Hematopoietic multipotent progenitor cell treated with erythropoietin and hydrocortisone succinate and interleukin-3 and kit ligand, for 6 days (in vitro differentiated cells): Measurements from ENCODE around the gene ZNF143.
"Not testable (repeated sequence)": the region's sequence is repeated elsewhere in the genome, so short reads cannot be mapped to it uniquely, and the experiment has no call there.

Experiments
- DNase-seq: peaks from one replicate; pipeline ENCODE4 v3.0.0-alpha.2; 2015

Gene ZNF143

DNA sequence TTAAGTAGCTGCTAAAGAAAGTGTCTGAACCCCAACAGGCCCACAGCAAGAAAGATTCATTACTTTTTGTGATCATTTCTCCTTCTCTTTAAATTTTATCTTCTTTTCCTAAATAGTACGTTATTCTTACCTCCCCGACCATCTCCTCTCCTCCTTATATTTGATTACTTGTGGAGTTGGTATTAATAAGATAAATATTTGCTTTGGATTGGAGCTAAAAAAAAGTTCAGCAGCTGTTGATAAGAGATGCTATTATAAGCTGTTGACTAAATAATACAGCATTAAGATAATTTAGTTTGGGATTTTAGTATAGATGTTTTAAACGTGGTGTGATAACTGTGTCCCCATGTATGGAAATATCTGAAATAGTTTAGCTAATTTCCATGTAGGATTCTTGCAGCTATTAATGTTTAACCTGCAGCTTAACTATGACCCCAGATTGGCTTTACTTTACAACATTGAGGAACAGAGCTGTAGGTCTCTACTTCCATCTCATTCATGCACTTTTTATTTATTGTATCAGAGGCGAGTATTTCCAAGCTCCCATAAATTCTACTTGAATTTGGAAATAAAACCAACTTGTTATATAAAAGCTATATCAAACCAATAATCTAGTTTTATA, 37.8 kb downstream of the ZNF143 start:
- no peak for DNase-seq

DNA sequence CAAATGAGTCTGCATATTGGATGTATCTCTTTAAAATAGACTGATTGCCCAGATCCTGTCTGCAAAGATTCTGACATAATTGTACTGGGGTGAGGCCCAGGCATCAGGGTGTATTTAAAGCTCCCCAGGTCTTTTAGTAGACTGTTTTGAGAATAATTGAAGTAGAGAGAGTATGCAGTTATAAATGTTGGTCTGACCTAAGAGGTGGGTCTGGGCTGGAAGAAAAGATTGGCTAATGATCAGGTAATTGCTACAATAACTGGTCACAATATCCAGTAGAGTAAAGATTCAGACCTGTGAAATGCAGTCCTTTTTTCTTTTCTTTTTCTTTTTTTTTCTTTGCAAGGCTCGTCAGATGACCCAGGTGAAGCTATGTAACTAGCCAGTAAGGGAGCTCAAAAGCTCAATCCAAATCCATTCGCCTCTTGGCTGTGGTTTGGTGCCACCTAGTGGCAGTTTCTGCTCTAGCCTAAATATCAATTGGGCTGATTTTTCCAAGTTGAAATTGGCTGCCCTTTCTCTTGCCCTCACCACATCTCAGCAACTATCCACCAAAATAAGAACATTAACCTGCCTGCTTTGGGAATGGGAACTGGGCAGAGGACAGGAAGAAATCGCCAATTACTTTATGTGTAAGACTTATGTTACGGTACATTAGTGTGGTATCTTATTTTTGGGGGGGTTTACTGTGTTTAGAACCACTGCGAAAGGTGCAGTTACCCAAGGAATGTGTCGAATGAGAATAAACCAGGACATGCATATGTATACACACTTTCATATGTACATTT, 45.9 kb downstream of the ZNF143 start:
- DNase-seq: peak; percentile 94

DNA sequence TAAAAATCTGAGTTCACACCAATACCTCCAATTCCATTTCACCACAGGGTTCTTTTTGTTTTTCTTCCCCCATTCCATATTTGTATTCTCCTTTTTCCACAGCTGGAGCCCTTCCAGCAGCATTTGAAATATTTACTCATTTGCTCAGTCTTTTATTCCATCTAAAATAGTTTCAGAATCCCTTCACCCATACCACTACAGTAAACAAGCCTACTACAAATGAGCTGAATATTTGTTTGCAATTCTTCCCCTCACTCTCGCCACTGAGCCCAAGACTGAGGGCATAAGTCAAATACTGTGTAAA, 46.4 kb downstream of the ZNF143 start:
- DNase-seq: no peak

DNA sequence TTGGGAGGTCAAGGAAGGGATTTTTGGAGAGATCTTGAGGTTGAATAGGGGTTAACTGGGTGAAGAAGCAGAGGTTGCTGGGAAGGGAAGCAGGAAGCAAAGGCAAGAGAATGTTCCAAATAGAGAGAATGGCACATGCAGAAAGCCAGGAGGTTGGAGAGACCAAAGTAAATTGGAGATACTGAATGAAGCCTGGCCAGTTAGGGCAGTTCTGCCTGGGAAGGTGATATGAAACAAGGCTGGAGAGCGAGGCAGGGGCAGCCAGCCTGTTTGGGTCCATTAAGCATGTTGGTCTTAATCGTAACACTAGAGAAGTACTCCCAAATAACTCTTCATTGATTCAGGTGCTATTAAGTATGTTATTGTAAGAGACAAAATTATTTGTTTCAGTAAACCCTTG, 48.2 kb downstream of the ZNF143 start:
- DNase-seq: no peak

DNA sequence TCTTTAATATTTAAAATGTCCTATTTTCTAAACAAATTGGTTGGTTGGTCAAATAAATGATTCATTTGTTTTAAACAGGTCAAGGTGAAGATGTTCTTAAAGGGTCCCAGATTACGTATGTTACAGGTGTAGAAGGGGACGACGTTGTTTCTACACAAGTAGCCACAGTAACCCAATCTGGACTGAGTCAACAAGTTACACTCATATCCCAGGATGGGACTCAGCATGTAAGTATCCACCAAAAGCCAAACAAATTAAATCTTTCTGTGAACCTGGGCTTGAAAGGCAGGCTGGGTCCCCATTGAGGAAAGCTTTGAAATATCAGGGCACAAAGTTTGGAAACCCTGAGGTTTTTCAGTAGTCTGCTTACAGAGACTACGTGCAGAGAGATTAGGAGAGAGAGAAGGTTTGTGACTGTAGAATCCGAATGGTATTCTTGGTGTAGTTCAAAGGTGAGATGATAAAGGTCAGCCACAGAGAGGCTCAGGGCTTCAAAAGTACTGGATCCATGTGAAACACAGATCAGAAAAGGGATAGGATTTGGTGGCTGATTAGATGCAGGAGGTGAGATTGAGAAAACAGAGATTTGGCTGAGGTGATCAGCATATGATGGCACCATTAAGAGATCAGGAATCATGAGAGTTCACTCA, 51.7 kb downstream of the ZNF143 start:
- no peak for DNase-seq

DNA sequence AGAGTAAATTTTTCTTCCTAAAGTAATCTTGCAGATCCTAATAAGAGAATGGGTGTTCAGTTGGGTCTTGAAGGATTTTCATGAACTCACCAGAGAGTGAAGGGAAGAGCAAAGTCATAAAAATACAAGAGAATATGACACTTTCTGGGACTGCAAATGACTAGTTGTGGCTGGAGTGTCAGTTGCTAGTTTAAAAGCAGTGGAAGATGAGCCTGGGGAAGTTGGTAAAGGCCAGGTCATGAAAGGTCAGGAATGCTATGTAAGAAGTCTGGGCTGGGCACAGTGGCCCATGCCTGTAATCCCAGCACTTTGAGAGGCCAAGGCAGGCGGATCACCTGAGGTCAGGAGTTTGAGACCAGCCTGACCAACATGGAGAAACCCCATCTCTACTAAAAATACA, 53.8 kb downstream of the ZNF143 start:
- DNase-seq: not testable (repeated sequence)

DNA sequence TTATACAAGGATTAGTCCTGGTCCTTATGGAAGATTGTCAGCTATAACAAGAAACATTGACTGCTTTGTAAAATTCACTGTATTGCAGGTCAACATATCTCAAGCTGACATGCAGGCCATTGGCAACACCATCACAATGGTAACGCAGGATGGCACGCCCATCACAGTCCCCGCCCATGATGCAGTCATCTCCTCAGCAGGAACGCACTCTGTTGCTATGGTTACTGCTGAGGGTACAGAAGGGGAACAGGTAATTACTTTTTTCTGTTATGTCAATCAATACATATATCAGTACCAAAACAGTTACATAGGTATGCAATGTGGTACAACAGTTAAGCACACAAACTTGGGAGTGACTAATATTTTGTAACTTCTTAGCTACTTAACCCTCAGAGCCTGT, 55.3 kb downstream of the ZNF143 start:
- no peak for DNase-seq

DNA sequence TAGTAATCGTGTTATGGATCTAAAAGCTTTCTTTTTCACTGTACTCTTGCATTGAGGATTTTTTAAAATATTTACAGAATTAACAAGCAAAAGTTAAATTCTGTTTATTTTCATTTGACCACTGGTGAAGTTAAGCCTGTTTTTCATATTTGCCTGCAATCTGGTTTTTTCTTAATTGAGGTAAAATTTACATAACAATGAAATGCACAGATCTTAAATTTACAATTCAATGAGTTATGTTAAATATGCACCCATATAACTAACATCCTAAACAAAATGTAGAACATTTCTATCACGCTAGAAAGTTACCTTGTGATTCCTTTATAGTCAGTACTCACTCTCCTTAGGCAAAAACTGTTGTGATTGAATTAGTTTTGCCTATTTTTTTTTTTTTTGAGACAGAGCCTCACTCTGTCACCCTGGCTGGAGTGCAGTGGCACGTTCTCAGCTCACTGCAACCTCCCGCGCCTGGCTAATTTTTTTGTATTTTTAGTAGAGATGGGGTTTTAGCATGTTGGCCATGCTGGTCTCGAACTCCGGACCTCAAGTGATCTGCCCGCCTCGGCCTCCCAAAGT, 58.1 kb downstream of the ZNF143 start:
- no peak for DNase-seq

DNA sequence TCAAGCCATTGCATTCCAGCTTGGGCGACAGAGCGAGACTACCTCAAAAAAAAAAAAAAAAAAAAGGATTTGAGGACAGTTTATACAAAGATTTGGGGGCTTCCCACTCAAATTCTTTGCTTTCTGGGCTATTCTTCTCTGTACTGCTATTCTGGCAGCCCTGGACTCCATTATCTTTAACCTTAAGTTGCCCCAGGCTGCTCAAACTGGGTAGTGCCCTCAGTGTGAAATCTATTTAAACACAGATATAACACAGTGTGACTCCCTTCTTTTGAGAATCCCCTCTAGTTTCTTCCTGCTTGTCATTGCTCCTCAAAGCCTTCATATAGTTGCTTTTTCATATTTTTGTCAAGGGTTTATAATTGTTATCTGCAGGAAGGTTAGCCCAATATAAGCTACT, 63.2 kb downstream of the ZNF143 start:
- no peak for DNase-seq

DNA sequence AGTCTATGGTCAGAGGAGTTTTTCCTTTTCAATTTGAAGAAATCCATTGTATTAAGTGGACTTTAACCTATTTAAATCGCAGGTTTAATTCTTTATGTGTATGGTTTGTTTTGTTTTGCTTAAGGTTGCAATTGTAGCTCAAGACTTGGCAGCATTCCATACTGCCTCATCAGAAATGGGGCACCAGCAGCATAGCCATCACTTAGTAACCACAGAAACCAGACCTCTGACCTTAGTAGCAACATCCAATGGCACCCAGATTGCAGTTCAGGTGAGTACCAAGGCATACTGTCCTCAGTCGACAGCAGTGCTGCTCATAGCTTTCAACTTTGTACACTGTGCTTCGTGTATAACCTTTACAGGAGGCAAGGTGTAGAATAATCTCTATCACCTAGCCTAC, 64.3 kb downstream of the ZNF143 start:
- no peak for DNase-seq

DNA sequence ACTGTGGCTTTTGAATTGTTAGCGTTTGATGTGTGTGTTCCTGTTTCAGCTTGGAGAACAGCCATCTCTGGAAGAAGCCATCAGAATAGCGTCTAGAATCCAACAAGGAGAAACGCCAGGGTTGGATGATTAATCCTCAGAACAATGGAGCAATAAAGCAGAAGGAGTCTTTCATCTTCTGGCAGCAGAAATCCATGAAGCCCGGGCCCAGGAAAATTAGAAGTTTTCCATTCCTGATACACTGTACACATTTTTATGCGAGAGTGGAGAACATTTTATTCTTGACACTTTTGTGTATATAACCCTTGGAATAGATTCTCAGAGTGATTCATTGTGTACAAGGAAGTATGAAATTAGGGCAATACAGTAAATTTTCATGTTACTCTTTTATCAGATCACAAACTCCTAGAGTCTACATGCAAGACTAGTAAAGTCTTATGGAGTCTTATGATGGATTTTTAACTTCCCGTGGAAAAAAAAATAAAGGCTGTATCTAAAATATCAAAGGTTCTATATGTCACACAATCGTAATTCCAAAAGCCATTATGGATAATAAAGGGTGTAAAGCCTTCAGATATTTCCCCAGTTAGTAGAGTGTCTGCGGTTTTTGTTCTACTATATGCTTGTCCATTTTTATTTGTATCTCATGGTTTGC, 66.8 kb downstream of the ZNF143 start:
- DNase-seq: no peak

DNA sequence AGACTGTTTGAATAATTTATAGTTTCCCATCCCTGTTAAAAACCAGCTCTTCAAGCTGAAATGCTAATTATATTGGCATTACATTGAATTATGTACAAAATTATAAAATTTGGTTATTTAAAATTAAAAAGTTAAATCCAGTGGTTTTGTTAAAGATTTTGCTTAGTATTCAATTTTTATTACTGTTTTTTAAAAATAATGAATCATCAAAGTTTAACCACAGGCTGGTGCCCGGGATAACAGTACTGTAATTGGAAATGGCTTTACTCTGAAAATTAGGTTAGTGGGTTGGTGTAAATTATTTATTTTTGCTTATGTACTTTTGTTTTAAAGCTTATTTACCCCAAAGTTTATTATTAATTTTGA, 67.3 kb downstream of the ZNF143 start:
- no peak for DNase-seq

DNA sequence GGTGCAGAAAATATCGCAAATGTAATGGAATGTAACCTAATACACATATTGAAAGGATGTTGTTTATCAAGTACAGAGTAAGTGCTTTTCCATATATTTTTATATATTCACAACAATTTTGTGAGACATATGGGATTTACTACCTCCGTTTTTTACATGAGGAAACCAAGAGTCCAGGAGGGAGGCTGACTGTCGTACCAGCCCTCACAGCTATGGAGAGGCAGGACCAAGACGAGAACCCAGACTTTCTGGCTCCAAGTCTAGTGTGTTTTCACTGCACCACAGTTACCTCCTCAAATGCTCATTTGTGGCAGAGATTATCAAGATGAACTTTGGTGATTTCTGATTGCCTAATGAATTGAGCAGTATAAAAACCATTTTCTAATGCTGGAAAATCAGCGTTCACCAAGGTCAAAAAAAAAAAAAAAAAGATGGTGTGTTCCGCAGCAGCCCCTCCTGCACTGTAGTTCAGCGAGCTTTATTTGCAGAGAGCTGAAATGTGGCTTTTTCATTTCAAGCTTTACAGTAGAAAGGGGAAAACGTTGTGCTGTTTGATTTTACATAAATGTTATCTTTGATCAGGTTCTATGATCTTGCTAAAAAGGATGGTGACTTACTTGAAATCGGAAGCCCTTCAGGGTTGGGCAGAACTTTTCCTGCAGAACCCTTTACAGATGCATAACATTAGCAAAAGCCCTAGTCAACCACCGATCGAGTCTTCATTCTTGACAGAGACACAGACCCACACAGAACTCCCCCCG, 67.9 kb downstream of the ZNF143 start:
- no peak for DNase-seq

DNA sequence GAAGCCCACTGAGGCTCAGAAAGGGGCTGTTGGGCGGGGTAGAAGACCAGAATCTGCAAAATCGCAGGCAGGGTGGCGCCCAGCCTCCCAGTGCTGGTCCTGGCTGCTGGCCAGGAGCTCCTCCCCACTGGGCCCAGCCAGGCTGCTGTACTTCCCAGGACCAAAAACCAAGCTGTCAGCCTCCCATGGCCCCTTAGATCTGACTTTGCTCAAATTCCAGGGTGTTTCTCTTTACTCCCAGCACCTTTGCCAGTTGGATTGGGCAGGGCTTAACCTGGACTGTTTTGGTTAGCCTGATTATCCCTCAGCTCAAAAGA, 68.5 kb downstream of the ZNF143 start:
- peak; percentile 87 for DNase-seq

DNA sequence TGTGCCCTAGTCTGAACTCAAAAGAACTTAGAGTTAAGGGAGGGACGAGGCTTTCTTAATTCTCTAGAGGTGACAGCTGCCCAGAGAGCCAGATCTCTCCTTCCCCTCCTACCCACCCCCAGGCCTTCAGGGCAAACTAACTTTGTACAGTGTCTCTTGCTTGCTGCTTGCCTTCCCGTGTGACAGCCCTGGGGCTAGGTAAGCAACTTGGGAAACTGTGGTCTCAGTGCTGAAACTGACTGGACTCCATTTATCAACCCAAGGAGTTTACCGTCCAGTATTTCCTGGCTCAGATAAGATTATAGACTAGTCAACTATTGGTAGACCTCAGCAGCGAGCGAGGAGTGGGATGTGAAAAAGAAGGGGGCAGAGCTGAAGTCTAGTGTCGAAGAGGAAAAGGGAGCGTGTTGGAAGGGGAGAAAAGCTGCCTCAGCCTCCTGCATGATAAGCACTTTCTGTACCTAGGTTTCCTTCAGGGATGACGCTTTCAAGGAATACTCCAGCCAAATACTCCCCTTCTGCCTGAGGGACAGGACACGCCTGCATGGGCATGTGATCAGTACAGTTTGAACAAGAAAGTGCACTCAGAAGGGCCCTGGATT, 69.3 kb downstream of the ZNF143 start:
- DNase-seq: peak; percentile 28

DNA sequence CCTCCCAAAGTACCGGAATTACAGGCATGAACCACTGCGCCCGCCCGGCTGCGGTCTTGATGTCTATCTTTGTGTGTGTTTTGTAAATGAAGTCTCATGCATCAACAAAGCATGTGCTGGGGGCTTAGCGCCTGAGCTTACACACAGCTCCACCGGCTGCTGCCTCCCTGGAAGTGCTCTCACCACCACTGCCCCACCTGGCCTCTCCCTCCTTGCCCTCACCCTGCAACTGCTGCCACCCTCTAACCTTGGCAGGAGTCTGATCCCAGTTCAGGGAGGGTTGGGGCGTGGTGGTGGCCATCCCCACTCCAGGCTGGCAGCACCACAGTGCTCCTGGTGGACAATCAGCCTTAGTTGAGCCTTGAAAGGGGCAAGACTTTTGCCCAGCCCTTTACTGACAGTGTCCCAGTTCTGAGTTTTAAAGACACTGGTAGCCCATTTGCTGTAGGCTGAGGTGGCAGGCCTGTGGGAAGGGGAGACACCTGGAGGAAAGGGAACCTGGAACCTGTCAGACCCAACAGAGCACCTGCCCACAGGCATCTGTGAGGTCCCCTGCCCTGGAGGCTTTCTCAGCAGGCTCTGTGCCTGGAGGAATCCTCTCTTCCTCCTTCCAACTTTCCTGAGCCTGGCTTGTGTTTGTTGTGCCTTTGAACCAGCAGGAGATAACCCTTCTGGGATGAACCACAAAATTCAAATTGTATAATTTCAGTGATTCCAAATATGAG, 70.3 kb downstream of the ZNF143 start:
- peak; percentile 34 for DNase-seq

DNA sequence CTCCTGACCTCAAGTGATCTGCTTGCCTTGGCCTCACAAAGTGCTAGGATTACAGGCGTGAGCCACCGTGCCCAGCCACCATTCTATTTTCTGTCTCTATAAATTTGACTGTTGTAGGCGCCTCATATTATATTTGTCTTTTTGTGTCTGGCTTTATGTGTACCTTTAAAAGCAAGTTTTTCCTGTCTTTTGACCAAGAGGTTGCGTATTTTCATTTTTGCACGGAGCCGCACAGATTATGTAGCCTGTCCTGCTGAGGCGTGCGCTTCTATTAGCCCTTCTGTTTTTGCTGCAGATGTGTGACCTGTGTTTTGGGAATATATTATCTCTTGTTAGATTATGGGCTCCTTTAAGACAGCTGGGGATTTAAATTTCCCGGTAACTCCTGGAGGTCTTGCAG, 72.2 kb downstream of the ZNF143 start:
- no peak for DNase-seq

DNA sequence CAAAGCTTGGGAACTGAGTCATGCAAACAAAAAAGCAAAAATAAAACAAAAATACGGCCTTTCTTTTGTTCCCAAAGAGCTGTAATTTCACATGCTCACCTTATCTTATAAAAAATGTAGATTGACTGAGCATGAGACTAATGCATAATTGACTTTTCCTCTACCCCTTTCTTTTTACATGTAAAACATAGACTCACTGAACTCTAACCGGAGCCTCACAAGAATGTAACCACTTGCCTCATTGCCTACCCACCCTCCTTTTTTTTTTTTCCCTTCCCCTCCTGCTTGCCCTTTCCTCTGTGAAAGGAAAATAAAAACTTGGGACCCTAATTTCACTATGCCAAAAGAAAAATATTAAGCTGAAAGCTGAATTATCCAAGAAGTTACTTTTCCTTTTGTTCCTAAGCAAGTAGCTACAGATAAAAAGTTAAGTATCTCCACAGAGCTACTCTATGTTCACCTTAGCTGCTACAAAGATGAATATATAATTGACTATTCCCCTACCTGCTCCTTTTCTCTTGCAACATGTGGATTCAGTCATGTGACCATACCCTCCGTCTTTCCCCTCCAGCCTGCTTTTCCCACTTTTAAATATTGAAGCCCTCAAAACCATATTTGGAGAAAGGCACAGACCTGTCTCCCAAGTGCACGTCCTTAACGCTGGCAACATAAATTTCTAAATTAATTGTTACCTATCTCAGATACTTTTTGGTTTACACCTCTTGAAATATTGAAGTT, 73.1 kb downstream of the ZNF143 start:
- DNase-seq: no peak

DNA sequence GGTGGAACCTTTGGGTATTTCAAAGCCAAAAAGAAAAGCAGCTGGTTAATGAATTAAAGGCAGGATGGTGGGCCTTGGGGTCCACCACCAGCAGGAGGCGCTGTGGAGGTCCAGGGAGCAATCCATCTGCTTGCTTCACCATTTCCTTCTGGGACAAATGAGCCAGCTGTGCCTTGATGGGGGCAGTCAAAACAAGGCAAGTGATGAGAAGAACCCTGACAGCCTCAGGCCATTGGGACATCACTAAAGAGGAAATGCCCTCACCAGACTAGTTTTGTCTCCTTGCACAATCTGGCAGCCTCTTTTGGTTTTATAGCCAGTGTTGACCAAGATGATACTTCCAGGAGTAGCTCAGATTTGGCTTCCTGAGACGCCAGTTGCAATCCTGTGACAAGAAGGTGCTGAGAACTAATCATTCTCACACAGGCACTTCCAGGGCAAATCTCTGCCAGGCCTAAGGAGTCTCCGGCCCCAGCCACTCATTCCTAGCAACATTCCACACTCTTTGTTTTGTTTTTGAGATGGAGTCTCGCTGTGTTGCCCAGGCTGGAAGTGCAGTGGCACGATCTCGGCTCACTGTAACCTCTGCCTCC, 74.5 kb downstream of the ZNF143 start:
- DNase-seq: peak; percentile 90

DNA sequence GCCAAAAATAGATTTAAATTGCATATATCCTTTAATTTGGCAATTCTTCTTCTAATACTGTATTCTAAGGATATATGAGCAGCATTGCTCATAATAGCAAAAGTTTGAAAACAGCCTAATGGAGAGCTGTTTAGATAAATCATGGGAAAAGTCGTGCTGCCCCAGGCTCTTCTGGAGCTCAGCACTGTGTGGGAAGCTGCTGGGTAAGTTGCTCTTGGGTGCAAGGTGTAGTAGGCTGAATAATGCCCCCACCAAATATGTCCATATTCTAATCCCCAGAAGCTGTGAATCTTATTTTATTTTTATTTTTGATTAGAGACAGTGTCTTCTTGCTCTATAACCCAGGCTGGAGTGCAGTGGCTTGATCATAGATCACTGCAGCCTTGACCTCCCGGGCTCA, 77.7 kb downstream of the ZNF143 start:
- no peak for DNase-seq

DNA sequence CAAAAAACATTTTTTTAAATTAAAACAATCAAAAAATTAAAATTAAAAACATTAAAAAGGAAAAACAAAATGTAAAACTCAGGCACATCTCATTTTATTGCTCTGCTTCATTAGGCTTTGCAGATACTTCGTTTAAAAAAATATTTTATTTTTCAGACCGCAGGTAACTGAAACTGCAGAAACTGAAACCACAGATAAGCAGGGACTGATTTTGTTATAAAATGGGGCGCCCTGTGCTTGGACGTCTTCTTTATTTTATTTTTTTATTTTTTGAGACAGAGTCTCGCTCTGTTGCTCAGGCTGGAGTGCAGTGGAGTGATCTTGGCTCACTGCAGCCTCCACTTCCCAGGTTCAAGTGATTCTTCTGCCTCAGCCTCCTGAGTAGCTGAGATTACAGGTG, 88.4 kb downstream of the ZNF143 start:
- DNase-seq: peak; percentile 46
